HG03064 (cell line): ENCODE data around the gene SRMS.
"Not testable (repeated sequence)": the region's sequence is repeated elsewhere in the genome, so short reads cannot be mapped to it uniquely, and the experiment has no call there.

Source experiments
- ATAC-seq: cut with Tn5 transposase; IDR thresholded peaks from one replicate; pipeline ENCODE4 v1.9.1; 2021; ENCODE audit warnings: low read depth; ENCODE audit not compliant: unreplicated experiment

SRMS gene

DNA sequence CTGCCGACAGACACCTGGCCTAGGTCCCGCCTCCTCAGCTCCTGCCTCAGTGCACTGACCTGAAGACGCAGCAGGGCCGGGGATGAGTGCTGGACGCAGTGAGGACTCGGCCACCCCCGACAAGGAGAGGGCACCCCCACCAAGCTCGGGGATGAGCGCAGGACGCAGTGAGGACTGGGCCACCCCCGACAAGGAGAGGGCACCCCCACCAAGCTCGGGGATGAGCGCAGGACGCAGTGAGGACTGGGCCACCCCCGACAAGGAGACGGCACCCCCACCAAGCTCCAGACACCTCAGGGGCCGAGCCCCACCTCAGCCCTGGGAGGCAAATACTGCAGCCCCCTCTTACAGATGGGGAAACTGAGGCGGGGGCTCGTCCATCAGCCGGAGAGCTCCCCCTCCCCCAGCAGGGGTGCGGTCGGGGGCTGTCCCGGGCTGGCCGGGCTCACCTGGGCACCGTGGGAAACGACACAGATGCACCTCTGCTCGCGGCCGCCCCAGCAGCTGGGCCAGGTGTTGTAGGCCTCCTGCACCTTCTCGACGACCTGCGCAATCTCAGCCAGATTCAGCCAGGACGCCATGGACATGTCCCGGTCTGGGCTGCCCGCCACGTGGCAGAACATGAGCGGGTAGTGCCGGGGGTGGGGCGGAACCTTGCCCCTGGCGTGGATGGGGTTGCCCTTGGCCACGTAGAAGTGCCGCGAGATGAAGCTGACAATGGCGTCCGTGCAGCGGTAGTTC lies 19.0 kb upstream of the SRMS start:
- no peak for ATAC-seq

DNA sequence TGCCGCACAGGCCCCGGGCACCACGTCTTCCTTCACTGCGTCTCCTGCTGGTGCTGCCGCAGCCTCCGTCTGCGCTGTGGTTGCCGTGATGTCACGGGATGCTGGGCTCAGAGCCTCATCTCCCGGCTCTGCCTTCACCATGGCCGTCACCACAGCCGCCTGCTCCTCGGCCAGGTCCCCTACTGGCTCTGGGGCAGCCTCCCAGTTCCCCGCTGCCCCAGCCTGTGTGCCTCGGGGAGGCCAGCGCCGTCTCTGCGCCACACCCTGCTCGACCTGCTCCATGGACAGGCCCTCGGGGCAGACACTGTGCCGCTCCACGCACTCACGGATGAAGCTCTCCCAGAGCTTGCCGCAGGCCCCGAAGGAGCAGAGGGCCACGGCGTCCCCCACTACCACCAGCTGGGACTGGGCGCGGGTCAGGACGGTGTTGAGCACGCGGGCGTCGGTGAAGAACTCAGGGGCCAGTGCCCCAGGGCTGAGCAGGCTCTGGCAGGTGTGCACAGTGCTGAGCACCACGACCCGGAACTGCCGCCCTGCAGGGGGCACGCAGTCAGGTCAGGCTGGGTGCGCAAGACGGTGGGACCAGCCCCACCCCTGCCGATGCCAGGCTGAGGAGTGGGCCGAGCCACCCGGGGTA lies 18.3 kb upstream of the SRMS start:
- ATAC-seq: no peak

DNA sequence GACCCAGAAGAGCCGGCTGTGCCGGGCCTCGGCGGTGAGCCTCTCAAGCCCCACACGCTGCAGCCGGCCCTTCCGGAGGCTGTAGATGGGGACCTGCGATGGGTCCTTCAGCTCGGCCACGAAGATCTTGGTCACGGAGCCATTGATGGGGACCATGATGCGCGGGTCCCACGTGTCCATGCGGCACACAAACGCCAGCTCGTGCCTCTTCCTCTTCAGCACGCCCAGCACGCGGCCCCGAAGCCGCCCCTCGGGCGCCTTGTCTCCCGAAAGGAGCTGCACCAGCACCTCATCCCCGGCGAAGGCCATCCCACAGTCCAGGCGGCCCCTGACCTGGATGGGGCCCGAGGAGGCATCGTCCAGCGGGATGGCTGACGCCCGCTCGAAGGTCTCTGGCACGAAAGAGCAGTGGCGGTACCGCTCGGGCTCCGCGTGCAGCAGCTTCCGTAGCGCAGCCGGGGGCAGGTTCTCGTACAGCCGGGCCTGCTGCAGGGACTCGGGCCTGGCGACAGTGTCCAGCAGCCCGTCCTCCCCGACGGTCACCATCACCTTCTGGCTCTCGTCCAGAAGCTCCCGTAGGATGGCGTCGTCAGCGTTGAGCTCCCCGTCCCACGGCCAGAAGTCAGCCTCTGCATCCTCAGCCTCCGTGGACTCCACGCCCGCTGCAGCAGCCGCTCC lies 17.6 kb upstream of the SRMS start:
- no peak for ATAC-seq

DNA sequence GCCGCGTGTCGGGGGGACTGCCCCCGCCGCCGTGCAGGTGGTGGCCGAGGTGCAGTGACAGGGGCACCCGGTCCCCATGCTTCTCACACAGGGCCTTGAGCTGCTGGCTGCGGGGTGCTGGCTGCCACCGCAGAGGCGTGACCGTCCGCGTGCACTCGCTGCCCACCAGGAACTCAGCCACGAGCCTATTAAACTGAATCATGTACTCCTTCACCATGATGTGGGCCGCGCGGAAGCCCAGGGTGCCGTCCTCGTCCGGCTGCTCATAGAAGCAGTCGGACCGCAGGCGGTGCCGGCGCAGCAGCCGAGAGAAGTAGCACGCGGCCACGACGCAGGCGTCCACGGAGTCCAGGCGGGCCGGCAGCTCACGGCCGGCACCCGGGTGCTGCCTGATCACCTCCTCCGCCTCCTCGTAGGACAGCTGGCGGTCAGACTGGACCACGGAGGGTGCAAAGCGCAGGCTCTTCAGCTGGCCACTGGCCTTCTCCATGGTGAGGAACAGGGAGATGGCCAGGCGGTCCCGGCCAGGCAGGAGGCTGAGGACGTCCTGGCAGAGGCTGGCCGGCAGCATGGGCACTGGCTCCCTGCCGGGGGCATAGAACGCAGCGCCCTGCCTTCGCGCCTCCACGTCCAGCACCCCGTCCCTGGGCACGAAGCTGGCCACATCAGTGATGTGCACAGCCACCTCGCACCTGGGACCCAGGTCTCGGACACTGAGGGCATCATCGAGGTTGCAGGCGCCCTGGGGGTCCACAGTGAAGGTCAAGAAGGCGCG lies 16.7 kb upstream of the SRMS start:
- no peak for ATAC-seq

DNA sequence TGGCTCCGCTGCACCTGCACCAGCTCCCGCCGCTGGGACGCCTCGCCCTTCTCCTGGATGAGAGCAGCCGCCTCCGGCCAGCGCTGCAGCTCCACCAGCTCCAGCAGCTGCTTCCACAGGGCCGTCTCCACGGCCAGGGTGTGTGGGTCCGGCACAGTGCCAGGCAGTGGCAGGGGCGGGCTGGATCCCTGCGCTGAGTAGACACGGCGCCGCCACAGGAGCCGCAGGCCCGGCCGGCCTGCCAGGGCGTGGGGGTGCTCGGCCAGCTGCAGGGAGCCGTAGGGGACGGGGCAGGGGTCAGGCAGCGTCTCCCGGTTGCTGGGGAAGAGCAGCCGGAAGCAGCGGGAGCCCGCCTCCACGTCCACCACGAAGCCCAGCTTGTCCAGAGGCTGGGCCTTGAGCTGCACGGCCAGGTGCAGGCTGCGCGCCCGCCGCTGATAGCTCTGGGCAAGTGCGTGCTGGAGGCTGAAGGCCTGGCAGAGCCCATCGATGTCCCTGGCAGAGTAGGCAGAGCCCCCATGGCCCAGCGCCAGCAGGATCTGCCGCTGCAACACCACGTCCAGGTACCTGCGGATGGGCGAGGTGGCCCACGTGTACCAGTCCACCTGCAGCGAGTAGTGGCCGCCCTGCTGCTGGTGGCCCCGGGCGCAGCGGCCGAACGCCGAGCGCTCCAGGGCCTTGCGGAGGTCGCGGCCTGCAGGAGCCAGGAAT lies 15.8 kb upstream of the SRMS start:
- ATAC-seq: no peak

DNA sequence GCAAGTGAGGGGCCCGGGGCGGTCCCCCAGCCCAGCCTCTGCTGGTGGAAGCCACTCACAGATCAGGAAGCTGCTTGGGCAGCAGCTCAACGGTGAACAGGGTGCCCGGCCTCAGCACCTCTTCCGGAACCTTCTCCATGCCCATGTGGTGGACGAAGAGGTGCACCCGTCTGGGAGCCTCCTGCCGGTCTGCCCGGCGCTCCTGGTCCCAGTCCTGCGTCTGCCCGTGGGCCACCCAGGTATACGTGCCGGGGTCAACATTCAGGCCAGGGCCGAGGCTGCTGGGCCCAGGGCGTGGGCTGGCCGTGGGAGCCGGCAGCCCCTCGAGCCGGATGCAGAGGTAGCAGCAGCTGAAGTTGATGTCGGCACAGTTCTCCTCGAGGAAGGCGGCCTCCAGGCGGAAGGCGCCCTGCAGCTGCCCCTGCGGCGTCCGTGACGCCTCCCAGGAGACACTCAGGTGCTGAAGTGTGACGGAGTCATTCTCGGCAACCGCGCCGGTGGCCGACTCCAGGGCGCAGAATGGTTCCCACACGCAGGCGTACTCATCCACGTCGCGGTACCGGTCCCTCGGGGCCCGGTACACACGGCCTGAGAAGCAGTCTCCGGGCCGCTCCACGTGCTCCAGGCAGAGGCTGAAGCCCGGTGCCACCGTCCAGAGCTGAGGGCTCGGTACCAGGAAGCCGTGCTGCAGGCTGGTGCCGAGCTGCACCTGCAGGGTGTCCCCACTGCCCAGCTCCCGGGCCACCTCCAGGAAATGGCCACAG lies 15.1 kb upstream of the SRMS start:
- ATAC-seq: no peak

DNA sequence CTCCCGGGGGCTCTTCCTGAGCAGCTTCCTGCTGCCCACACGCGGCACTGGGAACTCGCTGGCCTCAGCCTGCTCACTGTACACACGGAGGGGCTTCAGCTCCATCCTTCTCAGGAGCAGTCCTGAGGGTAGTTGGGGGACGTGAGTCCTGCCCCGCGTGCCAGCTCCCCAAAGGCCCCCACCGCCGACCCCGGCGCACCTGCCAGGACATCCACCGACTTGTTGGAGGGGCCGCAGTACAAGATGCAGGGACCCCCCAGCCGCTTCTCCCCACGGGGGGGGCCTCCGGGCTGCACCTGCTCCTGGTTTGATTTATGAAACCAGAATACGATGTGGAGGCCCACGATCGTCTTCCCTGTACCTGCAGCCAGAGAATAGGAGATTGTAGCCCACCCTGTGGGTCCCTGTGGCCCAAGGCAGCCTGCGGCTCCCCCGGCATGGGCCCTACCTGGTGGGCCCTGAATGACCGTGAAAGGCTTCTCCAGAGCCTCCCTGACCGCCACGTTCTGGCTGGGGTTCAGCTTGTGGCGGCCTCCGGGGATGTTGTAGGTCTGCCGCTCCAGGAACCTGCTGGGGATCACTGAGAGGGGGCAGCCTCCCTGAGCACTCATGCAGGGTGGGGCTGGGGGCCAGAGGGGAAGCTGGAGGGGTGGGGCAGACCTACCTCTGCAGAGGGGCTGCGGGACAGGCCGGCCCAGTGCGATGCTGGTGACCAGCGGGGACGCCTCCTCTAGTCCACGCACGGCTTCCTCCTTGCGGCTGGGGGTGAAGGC lies 14.3 kb upstream of the SRMS start:
- no peak for ATAC-seq

DNA sequence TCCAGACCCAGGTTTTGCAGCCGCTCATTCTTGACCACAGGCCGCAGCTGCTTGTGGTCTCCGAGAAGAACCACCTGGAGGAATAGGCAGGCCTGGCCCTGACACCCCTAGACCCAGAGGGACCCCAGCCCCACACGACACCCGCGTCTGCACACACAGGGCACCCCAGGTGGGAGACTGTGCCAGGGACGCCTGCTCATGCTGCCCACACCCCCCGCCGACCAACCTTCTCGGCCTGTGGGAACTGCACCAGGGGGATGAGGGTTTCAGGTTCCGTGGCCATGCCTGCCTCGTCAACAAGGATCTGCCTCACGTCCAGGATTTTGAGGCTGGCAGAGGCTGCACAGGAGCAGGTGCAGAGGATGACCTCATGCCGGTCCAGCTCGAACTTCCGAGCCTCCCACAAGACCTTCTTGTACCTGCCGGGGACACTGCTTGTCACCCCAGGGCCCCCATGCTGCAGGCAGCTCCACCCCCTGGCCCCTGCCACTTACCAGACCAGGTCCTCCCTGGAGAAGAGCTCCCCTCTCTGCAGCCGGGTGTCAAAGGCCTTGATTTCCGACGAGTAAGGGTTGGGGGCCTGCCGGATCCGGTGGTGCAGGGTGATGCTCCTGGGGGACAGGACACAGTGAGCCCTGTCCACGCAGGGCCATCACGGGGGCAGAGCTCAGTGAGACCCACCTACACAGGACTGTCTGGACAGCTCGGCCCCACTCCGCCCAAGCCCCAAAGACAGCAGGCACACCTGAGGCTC lies 13.5 kb upstream of the SRMS start:
- ATAC-seq: no peak

DNA sequence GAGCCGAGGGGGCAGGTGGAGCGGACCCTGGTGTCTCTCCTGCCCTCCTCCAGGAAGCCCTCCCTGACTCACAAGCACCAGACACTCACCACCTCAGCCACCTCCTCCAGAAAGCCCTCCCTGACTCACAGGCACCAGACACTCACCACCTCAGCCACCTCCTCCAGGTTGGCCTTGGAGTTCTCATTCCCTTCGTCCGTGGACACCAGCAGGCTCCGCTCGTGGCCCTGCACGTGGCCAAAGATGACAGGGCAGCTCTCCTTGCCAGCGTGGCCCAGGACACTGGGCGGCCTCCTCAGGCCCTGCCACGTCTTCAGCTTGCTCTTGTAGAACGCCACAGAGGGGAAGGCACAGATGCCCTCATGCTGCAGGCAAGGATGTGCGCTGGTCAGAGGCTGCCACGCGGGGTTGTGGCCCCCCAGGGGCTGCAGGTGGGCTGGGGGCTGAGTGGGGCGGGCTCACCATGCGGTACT lies 12.8 kb upstream of the SRMS start:
- ATAC-seq: no peak

DNA sequence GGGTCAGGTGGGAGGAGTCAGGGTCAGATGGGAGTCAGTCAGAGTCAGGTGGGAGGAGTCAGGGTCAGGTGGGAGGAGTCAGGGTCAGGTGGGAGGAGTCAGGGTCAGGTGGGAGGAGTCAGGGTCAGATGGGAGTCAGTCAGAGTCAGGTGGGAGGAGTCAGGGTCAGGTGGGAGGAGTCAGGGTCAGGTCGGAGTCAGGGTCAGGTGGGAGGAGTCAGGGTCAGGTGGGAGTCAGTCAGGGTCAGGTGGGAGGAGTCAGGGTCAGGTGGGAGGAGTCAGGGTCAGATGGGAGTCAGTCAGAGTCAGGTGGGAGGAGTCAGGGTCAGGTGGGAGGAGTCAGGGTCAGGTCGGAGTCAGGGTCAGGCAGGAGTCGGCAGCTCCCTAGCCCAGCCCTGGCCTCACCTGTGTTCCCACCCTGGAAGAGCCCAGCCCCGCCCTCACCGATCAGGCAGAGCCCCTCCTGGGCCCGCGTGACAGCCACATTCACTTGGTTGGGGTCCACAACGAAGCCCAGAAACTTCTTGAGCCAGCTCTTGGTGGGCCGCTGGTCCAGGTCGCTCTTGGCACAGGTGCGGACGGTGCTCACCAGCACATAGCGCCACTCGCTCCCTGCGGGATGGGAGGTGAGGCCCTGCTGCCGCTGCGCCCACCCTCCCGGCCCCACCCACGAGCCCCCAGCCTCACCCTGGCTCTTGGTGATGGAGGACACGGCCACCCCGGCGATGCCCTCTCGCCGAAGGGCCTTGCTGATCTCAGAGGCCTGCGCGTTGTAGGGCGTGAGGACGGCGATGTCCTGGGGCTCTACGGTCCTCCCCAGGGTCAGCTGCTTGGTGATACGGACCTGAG lies 12.2 kb upstream of the SRMS start:
- not testable (repeated sequence) for ATAC-seq

DNA sequence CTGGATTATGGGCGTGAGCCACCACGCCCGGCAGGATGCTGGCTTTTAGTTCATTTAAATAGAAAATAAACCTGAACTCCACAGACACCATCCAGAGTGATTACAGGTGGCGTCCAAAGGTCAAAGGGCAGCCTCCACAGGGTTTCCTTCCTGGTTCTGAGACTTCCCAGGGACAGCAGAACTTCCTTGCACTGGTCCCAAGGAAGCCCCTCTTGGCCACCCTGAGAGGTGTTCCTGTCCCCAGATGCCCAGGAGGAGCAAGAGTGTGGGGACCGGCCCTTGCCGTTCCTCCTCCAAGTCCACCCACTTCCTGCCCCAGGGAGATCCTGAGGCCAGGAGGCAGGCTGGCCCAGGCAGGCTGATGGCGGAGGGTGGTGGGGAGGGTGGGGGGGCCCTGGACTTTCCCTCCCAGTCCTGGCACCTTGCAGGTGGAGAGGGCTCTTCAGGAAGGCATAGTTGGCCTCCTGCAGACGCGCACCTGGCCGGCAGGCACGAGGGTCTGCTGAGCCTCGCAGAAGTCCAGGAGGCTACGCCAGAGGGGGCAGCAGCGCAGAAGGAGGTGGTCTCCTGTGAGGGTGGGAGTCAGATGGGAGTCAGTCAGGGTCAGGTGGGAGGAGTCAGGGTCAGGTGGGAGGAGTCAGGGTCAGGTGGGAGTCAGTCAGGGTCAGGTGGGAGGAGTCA lies 11.4 kb upstream of the SRMS start:
- no peak for ATAC-seq

DNA sequence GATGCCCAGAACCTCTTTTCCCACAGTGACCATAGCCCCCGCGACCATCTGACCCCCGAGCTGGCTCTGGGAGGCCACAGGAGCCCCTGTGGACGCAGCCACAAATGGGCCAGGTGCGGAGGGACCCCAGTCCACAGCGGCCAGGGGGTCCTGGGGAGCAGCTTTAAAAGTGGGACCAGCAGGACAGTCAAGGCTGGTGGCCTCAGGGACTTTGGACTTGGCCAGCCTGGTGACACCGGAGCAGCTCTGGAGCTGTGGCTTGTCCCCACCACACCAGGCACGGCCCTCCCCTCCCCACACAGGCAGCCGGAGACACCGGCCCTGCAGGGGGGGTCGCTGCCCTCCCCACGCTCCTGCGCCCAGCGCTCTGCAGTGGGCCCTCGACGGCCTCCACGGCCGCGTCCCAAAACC lies 9.9 kb upstream of the SRMS start:
- ATAC-seq: no peak

DNA sequence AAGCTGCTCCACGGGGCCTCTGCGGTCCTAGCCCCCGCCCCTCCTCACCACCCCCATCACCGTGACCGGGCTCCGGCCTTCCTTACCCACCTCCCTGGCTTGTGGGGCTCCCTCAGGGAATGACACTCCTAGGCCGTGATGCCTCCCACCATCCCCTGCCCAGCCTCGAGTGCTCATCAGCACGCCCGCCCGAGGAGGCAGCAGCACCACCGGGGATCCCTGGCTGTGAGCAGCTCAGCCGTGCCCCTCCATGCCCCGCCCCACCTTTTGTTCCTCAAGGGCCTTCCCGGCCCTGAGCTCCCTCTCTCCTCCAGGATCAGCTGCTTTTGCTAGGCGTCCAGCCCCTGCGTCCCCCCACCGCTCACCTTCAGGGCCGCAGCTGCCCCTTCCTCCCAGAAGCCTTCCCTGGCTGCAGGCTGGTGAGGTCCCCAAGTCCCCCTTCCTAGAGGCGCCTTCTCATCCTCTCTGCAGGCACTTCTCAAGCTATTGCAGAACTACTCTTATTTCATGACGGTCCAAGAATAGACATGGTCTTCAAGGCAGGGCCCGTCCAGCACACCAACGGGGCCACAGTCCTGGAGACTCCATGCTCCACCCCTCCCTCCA lies 9.4 kb upstream of the SRMS start:
- no peak for ATAC-seq

DNA sequence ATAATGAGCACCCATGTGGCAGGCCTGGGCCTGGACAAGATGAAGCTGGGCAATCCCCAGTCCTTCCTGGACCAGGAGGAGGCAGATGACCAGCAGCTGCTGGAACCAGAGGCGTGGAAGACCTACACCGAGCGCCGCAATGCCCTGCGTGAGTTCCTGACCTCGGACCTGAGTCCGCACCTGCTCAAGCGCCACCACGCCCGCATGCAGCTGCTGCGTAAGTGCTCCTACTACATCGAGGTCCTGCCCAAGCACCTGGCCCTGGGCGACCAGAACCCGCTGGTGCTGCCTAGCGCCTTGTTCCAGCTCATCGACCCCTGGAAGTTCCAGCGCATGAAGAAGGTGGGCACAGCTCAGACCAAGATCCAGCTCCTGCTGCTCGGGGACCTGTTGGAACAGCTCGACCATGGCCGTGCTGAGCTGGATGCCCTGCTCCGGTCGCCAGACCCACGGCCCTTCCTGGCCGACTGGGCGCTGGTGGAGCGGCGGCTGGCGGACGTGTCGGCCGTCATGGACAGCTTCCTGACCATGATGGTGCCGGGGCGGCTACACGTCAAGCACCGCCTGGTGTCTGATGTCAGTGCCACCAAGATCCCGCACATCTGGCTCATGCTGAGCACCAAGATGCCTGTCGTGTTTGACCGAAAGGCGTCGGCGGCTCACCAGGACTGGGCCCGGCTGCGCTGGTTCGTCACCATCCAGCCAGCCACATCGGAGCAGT lies 8.3 kb upstream of the SRMS start:
- no peak for ATAC-seq

DNA sequence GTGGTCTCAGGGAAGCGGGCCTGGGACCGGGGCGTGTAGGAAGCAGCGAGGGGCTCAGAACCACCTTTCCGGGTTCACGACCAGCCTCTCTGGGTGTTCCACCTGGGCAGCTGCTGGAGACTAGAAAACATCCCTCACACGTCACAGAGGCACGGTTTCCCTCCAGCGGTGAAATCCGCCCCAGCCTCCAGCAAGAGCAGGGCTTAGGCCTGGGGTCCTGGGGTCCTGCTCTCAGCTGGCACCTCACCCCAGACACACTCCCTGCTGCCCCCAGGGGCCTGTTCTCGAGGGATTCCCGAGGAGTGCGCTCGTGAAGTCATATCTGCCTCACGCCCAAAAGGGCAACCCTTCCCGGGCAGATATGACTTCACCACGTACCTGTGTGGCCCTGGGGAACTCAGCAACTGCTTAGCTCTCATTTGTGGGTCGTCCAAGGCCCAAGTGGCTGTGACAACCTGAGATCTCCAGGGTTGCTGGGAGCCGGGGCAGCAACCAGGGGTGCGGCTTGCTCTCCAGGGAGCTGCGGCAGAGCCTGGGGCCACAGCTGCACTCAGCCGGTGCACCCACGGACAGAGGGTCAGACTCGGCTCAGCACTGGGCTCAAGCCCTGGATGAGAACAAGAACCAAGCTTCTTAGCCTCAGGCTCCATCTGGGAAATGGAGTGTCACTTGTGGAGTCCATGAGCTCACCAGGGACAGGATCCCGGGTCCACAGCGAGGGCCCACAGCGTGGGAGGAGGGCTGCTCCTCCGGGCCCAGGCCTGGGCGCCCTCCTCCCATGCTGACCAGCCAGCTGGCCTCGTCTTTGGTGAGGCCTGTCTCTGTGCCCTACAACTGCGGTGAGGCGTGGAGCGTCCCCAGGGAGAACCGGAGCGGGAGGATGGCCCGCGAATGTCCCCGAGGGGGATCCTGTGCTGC lies 7.1 kb upstream of the SRMS start:
- no peak for ATAC-seq
